ENCODE measurements around the gene HTR3D.

- TF ChIP-seq ELK1 (IDR thresholded peaks at IDR 0.05; ENCODE audit: borderline replicate concordance, low read depth, low read length) (no peak), RFX5 (IDR thresholded peaks at IDR 0.05; ENCODE audit: low read depth, low read length) (no peak), POLR2A (IDR thresholded peaks at IDR 0.05; ENCODE audit: low read depth, low read length) (no peak), CTCF (conservative IDR thresholded peaks at IDR 0.05; ENCODE audit: low read depth, low read length) (no peak), CEBPB (IDR thresholded peaks at IDR 0.05; ENCODE audit: low read depth, low read length) (no peak), USF2 (IDR thresholded peaks at IDR 0.05; ENCODE audit: low read depth, low read length) (no peak), RAD21 (IDR thresholded peaks at IDR 0.05; ENCODE audit: low read length) (no peak), MAZ (IDR thresholded peaks at IDR 0.05; ENCODE audit: borderline replicate concordance, low read depth, low read length) (no peak), NFE2L2 (IDR thresholded peaks at IDR 0.05; ENCODE audit: low read depth, low read length) (no peak), FOS (IDR thresholded peaks at IDR 0.05; ENCODE audit: low read depth, low read length) (no peak), SMC3 (IDR thresholded peaks at IDR 0.05; ENCODE audit: low read depth, low read length) (no peak)
These were observed 47.3 kb downstream of the HTR3D start for GRCh38 chr3:184078851-184079250.
